ENCODE results near the gene AAK1.

DNA sequence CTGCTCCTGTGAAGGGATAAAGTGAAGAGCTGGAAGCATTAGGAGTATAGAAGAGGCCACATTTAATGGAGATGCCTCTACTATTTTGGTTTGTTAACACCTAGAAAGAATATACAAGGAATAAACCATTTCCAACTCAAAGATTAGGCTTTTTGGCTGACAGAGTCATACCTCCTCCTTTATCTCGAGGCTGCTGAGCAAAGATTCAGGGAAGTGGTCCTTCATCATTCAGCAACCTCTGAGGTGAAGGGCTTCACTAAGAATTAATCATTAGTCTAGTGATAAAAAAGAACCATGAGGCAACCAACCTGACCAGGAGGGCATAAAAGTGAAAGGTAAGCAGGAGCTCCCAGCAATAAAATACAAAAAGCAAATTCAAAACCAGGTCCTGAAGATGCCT lies 25.8 kb downstream of the AAK1 start:
- TF ChIP-seq, protein P1, sequence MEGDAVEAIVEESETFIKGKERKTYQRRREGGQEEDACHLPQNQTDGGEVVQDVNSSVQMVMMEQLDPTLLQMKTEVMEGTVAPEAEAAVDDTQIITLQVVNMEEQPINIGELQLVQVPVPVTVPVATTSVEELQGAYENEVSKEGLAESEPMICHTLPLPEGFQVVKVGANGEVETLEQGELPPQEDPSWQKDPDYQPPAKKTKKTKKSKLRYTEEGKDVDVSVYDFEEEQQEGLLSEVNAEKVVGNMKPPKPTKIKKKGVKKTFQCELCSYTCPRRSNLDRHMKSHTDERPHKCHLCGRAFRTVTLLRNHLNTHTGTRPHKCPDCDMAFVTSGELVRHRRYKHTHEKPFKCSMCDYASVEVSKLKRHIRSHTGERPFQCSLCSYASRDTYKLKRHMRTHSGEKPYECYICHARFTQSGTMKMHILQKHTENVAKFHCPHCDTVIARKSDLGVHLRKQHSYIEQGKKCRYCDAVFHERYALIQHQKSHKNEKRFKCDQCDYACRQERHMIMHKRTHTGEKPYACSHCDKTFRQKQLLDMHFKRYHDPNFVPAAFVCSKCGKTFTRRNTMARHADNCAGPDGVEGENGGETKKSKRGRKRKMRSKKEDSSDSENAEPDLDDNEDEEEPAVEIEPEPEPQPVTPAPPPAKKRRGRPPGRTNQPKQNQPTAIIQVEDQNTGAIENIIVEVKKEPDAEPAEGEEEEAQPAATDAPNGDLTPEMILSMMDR (IDR thresholded peaks at IDR 0.05; ENCODE audit: insufficient read depth, low read length, poor library complexity, severe bottlenecking), result no peak
- no peak for TF ChIP-seq EZH2phosphoT487 (conservative IDR thresholded peaks at IDR 0.05; ENCODE audit: low read length)
